ENCODE measurements around the gene NEK9.
A peak's percentile ranks its signal among the peaks of the same experiment; 100 is the strongest.
"Not testable (repeated sequence)": the region's sequence is repeated elsewhere in the genome, so short reads cannot be mapped to it uniquely, and the experiment has no call there.

The NEK9 gene

DNA sequence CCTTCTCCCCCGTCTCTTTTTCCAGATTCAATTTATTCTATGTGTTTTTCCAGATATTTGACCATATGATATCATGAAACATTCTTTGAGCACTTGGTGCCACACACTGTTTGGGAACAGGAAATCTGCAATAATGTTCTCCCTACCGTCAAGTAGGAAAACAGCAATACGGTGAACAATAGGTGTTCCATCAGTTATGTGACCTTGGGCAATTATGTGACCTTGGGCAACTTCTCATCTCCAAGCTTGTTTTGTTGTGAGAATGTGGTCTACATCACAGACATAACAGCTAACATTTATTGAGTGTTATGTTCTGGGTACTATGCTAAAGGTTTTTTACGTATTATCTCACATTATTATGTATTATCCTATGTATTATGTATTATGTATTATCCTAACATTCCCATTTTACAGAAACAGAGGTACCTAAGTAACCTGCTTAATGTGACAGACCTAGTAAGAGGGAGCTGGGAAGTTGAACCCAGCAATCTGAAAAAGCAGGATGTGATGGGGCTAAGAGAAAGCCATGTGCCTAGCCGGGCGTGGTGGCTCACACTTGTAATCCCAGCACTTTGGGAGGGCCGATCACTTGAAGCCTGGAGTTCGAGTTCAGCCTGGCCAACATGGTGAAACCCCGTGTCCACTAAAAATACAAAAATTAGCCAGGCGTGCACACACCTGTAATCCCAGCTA is 1.2 kb upstream of the NEK9 start:
- no peak for DNase-seq
- Histone ChIP-seq H3K27ac (peak overlapping the region; percentile 96), H3K36me3 (peaks cover 3% of the 10 kb centered on the region), H3K27me3 (ENCODE audit: insufficient read depth, low read depth, severe bottlenecking) (no peaks in the 10 kb centered on the region), H3K4me3 (ENCODE audit: low read depth, low read length) (peak overlapping the region; percentile 44), H3K9me3 (ENCODE audit: severe bottlenecking) (no peaks in the 10 kb centered on the region)
- TF ChIP-seq, protein P1, sequence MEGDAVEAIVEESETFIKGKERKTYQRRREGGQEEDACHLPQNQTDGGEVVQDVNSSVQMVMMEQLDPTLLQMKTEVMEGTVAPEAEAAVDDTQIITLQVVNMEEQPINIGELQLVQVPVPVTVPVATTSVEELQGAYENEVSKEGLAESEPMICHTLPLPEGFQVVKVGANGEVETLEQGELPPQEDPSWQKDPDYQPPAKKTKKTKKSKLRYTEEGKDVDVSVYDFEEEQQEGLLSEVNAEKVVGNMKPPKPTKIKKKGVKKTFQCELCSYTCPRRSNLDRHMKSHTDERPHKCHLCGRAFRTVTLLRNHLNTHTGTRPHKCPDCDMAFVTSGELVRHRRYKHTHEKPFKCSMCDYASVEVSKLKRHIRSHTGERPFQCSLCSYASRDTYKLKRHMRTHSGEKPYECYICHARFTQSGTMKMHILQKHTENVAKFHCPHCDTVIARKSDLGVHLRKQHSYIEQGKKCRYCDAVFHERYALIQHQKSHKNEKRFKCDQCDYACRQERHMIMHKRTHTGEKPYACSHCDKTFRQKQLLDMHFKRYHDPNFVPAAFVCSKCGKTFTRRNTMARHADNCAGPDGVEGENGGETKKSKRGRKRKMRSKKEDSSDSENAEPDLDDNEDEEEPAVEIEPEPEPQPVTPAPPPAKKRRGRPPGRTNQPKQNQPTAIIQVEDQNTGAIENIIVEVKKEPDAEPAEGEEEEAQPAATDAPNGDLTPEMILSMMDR (IDR thresholded peaks at IDR 0.05; ENCODE audit: low read depth, low read length) = no peak

DNA sequence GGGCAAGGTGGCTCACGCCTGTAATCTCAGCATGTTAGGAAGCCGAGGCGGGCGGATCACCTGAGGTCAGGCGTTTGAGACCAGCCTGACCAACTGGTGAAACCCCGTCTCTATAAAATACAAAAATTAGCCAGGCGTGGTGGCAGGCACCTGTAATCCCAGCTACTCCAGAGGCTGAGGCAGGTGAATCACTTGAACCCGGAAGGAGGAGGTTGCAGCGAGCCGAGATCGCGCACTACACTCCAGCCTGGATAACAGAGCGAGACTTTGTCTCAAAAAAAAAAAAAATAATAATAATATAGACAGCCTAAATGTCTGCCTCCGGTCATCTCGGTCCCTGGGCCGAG is 599 bp upstream of the NEK9 start:
- H3K9me3 ChIP-seq (ENCODE audit: severe bottlenecking); H3K27me3 ChIP-seq (ENCODE audit: insufficient read depth, low read depth, severe bottlenecking); DNase-seq; H3K36me3 ChIP-seq: not testable (repeated sequence)
- Histone ChIP-seq H3K27ac (peak overlapping the region; percentile 96), H3K4me3 (ENCODE audit: low read depth, low read length) (peak overlapping the region; percentile 44)

DNA sequence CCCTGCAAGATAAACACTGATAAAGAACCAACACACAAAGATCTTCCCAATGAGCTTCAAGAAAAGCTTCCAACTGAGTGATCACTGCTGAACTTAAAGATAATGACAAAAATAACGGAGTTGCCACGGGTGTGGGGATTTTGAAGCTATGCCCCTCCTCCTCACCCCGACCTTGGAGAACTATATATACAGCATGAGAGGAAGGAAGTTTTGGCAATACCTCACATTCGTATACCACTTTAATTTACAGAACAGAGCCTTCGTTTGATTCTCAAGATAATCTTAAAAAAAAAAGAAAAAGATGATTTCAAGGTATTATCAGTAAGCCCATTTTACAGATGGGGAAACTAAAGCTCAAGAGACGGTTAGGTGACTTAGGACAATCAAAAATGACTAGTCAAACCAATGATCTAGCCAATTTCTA is 715 bp downstream of the NEK9 start:
- no peaks in the 10 kb centered on the region for H3K27me3 ChIP-seq (ENCODE audit: insufficient read depth, low read depth, severe bottlenecking)
- H3K9me3 ChIP-seq (ENCODE audit: severe bottlenecking) = no peaks in the 10 kb centered on the region
- H3K36me3 ChIP-seq = peaks cover 3% of the 10 kb centered on the region
- TF ChIP-seq, protein P1 (IDR thresholded peaks at IDR 0.05; ENCODE audit: low read depth, low read length) = no peak
- peak overlapping the region; percentile 44 for H3K4me3 ChIP-seq (ENCODE audit: low read depth, low read length)
- H3K27ac ChIP-seq = peak overlapping the region; percentile 96
- DNase-seq = no peak

DNA sequence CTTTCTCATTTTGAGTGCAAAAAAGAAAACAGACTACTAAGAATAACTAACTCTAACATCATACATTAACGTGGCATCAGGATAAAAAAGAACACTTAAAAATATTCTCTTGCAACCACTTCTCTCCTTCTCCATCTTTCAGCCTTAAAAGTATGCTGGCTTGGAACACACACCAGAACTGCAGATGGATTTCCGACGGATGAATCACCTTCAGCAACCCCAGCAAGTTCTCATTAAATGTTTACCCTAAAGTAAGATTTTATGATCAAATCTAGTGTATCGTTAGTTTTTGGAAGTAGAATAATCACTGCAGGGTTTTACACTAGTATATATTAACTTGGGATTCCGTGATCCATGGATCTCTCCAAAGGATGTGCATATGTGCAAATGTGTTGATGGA is 1.2 kb downstream of the NEK9 start:
- TF ChIP-seq, protein P1 (IDR thresholded peaks at IDR 0.05; ENCODE audit: low read depth, low read length) = no peak
- no peak for DNase-seq
- no peak overlapping the region for H3K27ac ChIP-seq
- no peaks in the 10 kb centered on the region for H3K27me3 ChIP-seq (ENCODE audit: insufficient read depth, low read depth, severe bottlenecking)
- H3K9me3 ChIP-seq (ENCODE audit: severe bottlenecking) = no peaks in the 10 kb centered on the region
- H3K4me3 ChIP-seq (ENCODE audit: low read depth, low read length) = no peak overlapping the region
- H3K36me3 ChIP-seq = peaks cover 3% of the 10 kb centered on the region

DNA sequence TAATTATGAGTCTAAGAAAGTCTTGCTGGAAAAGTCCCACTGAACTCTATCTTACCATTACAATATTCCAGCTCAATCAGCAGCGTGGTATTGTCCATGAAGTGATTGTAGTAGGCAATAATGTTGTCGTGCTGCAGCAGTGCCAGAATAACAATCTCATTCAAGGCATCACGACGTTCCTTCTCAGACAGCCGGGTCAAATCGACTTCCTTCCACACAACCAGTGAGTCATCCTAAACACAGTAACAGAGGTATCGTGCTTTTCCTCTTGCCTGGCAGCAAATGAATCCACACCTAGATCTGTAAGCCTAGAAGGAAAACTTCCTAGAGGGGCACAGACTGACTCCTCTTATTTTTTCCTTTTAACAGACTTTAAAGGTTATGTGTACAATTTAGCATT is 2.9 kb downstream of the NEK9 start:
- Histone ChIP-seq H3K27ac (no peak overlapping the region), H3K27me3 (ENCODE audit: insufficient read depth, low read depth, severe bottlenecking) (no peaks in the 10 kb centered on the region), H3K9me3 (ENCODE audit: severe bottlenecking) (no peaks in the 10 kb centered on the region), H3K36me3 (peaks cover 17% of the 10 kb centered on the region), H3K4me3 (ENCODE audit: low read depth, low read length) (no peak overlapping the region)
- DNase-seq = no peak
- TF ChIP-seq, protein P1 (IDR thresholded peaks at IDR 0.05; ENCODE audit: low read depth, low read length) = no peak

DNA sequence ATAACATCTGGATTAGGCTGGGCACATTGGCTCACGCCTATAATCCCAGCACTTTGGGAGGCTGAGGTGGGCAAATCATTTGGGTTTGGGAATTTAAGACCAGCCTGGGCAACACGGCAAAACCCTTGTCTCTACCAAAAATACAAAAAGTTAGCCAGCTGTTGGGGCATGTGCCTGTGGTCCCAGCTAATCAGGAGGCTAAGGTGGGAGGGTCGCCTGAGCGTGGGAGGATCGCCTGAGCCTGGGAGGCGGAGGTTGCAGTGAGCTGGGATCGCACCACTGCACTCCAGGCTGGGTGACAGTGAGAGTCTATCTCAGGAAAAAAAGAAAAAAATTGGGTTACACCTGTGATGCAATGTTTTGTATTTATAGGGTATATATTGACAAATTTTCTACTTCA is 5.3 kb downstream of the NEK9 start:
- TF ChIP-seq, protein P1 (IDR thresholded peaks at IDR 0.05; ENCODE audit: low read depth, low read length) = no peak
- no peak overlapping the region for H3K27ac ChIP-seq
- no peaks in the 10 kb centered on the region for H3K27me3 ChIP-seq (ENCODE audit: insufficient read depth, low read depth, severe bottlenecking)
- peaks cover 26% of the 10 kb centered on the region for H3K36me3 ChIP-seq
- H3K9me3 ChIP-seq (ENCODE audit: severe bottlenecking) = no peaks in the 10 kb centered on the region
- no peak for DNase-seq
- H3K4me3 ChIP-seq (ENCODE audit: low read depth, low read length) = no peak overlapping the region
